Nucleus accumbens (tissue), 56 donors: Measurements from ENCODE around the gene CCNB1.
A peak's percentile ranks its signal among the peaks of the same experiment; 100 is the strongest.
"Not testable (repeated sequence)": the region's sequence is repeated elsewhere in the genome, so short reads cannot be mapped to it uniquely, and the experiment has no call there.

Experiments
- DNase-seq, 56 donors: peaks; one replicate each; lab custom pipeline; 2025; lab: John Stamatoyannopoulos, UW

Gene CCNB1

GRCh38 chr5:69166686-69167492 lies at the start of gene CCNB1:
Gene CCNB1 (plus strand): TSS chr5:69167150. CDS start chr5:69167263, 113 bp downstream.
- DNase-seq = peak; percentile 70 to 99 (median 96)

GRCh38 chr5:69129413-69129812 lies 37.5 kb upstream of the CCNB1 start:
- DNase-seq = no peak

- DNase-seq = no peak
These were observed 36.7 kb upstream of the CCNB1 start for GRCh38 chr5:69130241-69130640.

DNA sequence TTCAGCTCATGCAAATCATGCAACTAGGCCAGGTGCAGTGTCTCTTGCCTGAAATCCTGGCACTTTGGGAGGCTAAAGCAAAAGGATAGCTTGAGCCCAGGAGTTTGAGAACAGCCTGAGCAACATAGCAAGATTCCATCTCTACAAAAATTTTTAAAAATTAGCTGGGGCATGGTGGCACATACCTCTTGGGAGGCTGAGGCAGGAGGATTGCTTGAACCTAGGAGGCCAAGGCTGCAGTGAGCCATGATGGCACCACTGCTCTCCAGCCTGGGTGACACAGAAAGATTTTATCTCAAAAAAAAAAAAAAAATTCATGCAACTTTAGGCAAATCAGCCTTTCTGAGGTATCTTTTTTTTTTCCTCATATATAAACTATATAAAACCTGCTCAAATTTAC lies 35.6 kb upstream of the CCNB1 start:
- DNase-seq = no peak

DNA sequence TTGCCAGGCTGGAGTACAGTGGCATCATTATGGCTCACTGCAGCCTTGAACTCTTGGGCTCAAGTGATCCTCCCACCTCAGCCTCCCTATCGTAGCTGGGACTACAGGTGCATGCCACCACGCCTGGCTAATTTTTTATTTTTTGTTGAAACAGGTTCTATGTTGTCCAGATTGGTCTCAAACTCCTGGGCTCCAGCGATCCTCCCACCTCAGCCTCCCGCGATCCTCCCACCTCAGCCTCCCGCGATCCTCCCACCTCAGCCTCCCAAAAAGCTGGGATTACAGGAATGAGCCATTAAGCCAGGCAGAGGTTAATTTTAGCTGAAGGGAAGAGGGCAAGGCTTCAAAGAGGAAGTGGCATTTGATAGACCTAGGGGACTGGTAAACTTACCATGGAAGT lies 32.8 kb upstream of the CCNB1 start:
- no peak for DNase-seq

- no peak for DNase-seq
These were observed 30.7 kb upstream of the CCNB1 start for GRCh38 chr5:69136293-69136692.

- DNase-seq = not testable (repeated sequence)
These were observed 29.7 kb upstream of the CCNB1 start for GRCh38 chr5:69137208-69137607.

- DNase-seq = no peak
These were observed 29.1 kb upstream of the CCNB1 start for GRCh38 chr5:69137807-69138206.

DNA sequence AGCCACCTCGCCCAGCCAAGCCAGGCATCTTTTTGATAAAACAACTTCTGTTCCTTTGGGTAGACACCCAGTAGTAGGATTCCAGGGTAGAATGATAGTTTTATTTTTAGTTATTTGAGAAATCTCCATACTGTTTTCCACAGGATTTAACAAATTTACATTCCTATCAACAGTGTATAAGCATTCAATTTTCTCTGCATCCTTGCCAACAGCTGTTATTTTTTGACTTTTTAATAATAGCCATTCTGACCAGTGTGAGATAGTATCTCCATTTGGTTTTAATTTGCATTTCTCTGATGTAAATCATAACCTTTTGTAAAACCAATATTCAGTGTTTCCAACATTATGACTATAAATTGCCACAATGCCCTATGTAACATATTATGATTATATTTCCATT lies 28.2 kb upstream of the CCNB1 start:
- DNase-seq = no peak

GRCh38 chr5:69140239-69140638 lies 26.7 kb upstream of the CCNB1 start:
- DNase-seq = not testable (repeated sequence)

DNA sequence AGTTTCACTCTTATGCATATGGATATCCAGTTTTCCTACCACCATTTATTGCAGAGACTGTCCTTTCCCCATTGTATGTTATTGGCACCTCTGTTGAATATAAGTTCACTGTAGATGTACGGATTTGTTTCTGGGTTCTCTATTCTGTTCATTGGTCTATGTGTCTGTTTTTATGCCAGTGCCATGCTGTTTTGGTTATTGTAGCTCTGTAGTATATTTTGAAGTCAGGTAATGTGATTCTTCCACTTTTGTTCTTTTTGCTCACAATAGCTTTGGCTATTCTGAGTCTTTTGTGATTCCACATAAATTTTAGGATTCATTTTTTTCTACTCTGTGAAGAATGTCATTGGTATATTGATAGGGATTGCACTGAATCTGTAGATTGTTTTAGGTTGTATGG lies 26.1 kb upstream of the CCNB1 start:
- no peak for DNase-seq

- not testable (repeated sequence) for DNase-seq
These were observed 18.4 kb upstream of the CCNB1 start for GRCh38 chr5:69148576-69148975.

- DNase-seq = no peak
These were observed 17.8 kb upstream of the CCNB1 start for GRCh38 chr5:69148981-69149675.

GRCh38 chr5:69149676-69150010 lies 17.3 kb upstream of the CCNB1 start:
- no peak for DNase-seq

GRCh38 chr5:69152731-69153130 lies 14.2 kb upstream of the CCNB1 start:
- DNase-seq = no peak

GRCh38 chr5:69156456-69156855 lies 10.5 kb upstream of the CCNB1 start:
- no peak for DNase-seq

DNA sequence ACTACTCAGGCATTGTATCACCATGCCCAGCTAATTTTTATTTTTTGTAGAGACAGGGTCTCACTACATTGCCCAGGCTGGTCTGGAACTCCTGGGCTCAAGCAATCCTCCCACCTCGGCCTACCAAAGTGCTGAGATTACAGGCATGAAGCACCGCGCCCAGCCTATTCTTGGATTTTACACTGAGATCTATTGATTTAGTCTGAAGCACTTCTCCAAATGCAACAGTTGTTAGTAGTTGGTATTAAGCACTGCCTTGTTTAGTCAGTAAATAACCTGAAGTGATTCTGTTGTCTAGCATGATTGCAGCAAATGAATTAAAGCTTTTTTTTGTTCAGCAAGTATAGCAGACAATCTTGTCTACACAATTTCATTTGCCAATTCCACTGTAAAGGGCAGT lies 8.9 kb upstream of the CCNB1 start:
- DNase-seq = no peak

DNA sequence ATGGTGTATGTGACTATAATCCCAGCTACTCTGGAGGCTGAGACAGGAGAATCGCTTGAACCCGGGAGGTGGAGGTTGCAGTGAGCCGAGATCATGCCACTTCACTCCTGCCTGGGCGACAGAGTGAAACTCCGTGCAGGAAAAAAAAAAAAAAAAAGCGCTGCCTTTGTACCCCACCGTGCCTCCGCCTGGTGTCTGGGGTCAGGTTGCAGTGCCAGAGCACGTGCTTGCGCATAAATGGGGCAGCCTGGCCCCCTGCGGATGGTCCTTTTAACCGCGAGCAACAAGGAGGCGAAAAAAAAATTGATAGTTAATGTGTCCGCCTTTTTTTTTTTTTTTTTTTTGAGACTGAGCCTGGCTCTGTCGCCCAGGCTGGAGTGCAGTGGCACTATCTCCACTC lies 6.3 kb upstream of the CCNB1 start:
- no peak for DNase-seq

- DNase-seq = no peak
These were observed 524 bp downstream of the CCNB1 start for GRCh38 chr5:69167493-69167855.

- no peak for DNase-seq
These were observed 979 bp downstream of the CCNB1 start for GRCh38 chr5:69167929-69168328.

DNA sequence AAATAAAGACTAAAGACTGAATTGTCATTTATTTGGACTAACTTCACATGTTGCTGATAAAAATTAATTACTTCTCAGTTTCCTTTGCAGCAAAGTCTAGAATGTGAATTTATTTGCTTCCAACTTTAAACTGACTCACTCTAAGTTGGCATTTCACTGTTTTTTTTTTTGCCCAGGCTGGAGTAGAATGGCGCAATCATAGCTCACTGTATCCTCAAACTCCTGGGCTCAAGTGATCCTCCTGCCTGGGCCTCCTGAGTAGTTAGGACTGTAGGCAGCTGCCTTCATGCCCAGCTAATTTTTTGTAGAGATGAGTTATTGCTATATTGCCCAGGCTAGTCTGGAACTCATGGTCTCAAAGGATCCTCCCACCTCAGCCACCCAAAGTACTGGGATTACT lies 3.5 kb downstream of the CCNB1 start:
- no peak for DNase-seq

GRCh38 chr5:69170969-69171368 lies 4.0 kb downstream of the CCNB1 start:
- DNase-seq = no peak
